ENCODE measurements around the gene MBNL3. TPM values are rescaled to one million over a fixed set of nuclear protein-coding genes. Genes with fewer than 3 reads are reported as not detected.

The MBNL3 gene
- 2.4 and 2.6 TPM in 2 replicates for total RNA-seq (2021)
- long read RNA-seq, full-length matches to known transcripts = 1 of 3 reads
- long read RNA-seq, partial matches to known transcripts = 1 of 3 reads
- long read RNA-seq, other reads (novel, unspliced or antisense) = 1 of 3 reads

- no peak within 1 kb of the TSS for H3K56ac ChIP-seq (ENCODE audit: insufficient read length, low read depth, low read length)
- no peak within 1 kb of the TSS for H2AK5ac ChIP-seq (ENCODE audit: insufficient read length, low read length)
- DNase-seq = peak; percentile 67
- H3K14ac ChIP-seq (ENCODE audit: insufficient read depth, low read length) = peak within 1 kb of the TSS; percentile 93
- Mint-ChIP-seq H3K27ac (peak within 1 kb of the TSS in 2 of 3 experiments; percentile 86 to 98; a peak in 3 of 7 replicates), H3K36me3 (ENCODE audit: insufficient read depth in 1 of 3, low read depth in 3 of 3) (no peaks in the 10 kb centered on the region), H3K9me3 (no peaks in the 10 kb centered on the region), H3K4me3 (peak within 1 kb of the TSS; percentile 85 to 94), H3K27me3 (ENCODE audit: low read depth) (peaks cover 66% of the 10 kb centered on the region), H3K4me1 (peaks cover 20 to 26% of the 10 kb centered on the region in 2 experiments)
- TF ChIP-seq CTCF (conservative IDR thresholded peaks at IDR 0.05) = no peak
- no peak within 1 kb of the TSS for H3K27ac ChIP-seq (ENCODE audit: insufficient read length, low read depth, low read length)
- H3K18ac ChIP-seq (ENCODE audit: insufficient read length, low read depth, low read length) = peak within 1 kb of the TSS; percentile 70
- no peak within 1 kb of the TSS for H2BK120ac ChIP-seq (ENCODE audit: low read depth, low read length, poor library complexity, severe bottlenecking)
- H4K8ac ChIP-seq (replicated peaks; ENCODE audit: insufficient read length, low read depth, low read length) = no peak within 1 kb of the TSS
- H2BK20ac ChIP-seq (ENCODE audit: low read depth, low read length, poor library complexity, severe bottlenecking) = no peak within 1 kb of the TSS
- no peaks in the 10 kb centered on the region for H3K79me1 ChIP-seq (ENCODE audit: insufficient read depth, low read depth, low read length, poor library complexity, severe bottlenecking)
- H3K4me1 ChIP-seq (ENCODE audit: insufficient read depth, low read length) = peaks cover 4% of the 10 kb centered on the region; the same call in 1 of the 2 replicates
- H3K23me2 ChIP-seq (ENCODE audit: insufficient read length, low read depth, low read length, poor library complexity, severe bottlenecking) = peaks cover 19% of the 10 kb centered on the region
- H3T11ph ChIP-seq (ENCODE audit: low read length) = no peak within 1 kb of the TSS
- no peak within 1 kb of the TSS for H4K5ac ChIP-seq (ENCODE audit: insufficient read length, low read depth, low read length)
- H3K4me2 ChIP-seq (ENCODE audit: insufficient read depth, insufficient read length, low read length) = peak within 1 kb of the TSS; percentile 88
- no peaks in the 10 kb centered on the region for H3K9me3 ChIP-seq (ENCODE audit: control insufficient read depth, low read depth, low read length)
- no peak within 1 kb of the TSS for H2BK5ac ChIP-seq (ENCODE audit: insufficient read length, low read length)
- H2BK12ac ChIP-seq (ENCODE audit: insufficient read length, low read depth, low read length) = no peak within 1 kb of the TSS
- H3K4ac ChIP-seq (ENCODE audit: low read depth, low read length) = no peak within 1 kb of the TSS
- WGBS (ENCODE audit: extremely low coverage, insufficient read length, low lambda C conversion rate) = no CpG with 5 or more reads among the region's 59 CpGs
- no peaks in the 10 kb centered on the region for H4K20me1 ChIP-seq (ENCODE audit: control insufficient read depth, insufficient read depth, insufficient read length)
- no peak within 1 kb of the TSS for H2BK15ac ChIP-seq (ENCODE audit: low read depth, low read length)
- H3K27me3 ChIP-seq (ENCODE audit: insufficient read depth, low read length) = peaks cover 3% of the 10 kb centered on the region; the same call in 1 of the 2 replicates
- H2AFZ ChIP-seq (ENCODE audit: low read length) = peak within 1 kb of the TSS; percentile 59
- H4K91ac ChIP-seq (ENCODE audit: insufficient read length, low read depth, low read length) = no peak within 1 kb of the TSS
- no peaks in the 10 kb centered on the region for H3K79me2 ChIP-seq (ENCODE audit: insufficient read depth, low read length)
- peak within 1 kb of the TSS; percentile 68 for H3K9ac ChIP-seq (ENCODE audit: extremely low read depth, insufficient read length, low read length)
- no peak within 1 kb of the TSS for H3K23ac ChIP-seq (ENCODE audit: insufficient read length, low read depth, low read length)
Measured at GRCh38 chrX:132488819-132489577, at the start of gene MBNL3. Gene MBNL3, minus strand, starts transcription at chrX:132489038. Its CDS starts 49,427 bp downstream, at chrX:132439611.
